Measurements from ENCODE around the gene UQCC5. TPM values are rescaled to one million over a fixed set of nuclear protein-coding genes. Genes with fewer than 3 reads are reported as not detected.

The UQCC5 gene
- total RNA-seq, 1 donor from 2014 or later: 0.79 TPM

DNA sequence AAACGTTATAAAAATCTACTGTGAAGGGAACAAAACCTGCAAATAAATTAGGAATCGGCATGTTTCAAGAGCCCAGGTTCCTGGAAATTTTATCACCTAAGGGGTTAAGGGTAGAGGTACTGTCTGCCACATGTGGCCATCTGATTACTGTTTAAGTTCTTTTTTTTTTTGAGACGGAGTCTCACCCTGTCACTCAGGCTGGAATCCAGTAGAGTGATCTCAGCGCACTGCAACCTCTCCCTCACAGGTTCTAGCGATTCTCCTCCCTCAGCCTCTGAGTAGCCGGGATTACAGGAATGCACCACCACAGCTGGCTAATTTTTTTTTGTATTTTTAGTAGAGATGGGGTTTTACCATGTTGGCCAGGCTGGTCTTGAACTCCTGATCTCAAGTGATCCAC lies 35.8 kb downstream of the UQCC5 start:
- FAIRE-seq: no peak
- H3K36me3 ChIP-seq (ENCODE audit: control insufficient read depth, insufficient read depth, low read length): peaks cover 4% of the 10 kb centered on the region

GRCh38 chr3:52574056-52574965 lies 37.9 kb downstream of the UQCC5 start:
- DNase-seq (ENCODE audit: low read depth) (no peak), FAIRE-seq (no peak)
- H3K4me3 ChIP-seq (ENCODE audit: low read depth, low read length): no peak overlapping the region
- no peaks in the 10 kb centered on the region for H3K27me3 ChIP-seq (ENCODE audit: control insufficient read depth, insufficient read depth, low read length)
- peaks cover 5% of the 10 kb centered on the region for H3K36me3 ChIP-seq (ENCODE audit: control insufficient read depth, insufficient read depth, low read length)
- no peak for TF ChIP-seq CTCF (IDR thresholded peaks at IDR 0.05; ENCODE audit: insufficient read depth, low read length, severe bottlenecking)

More for the DNA sequence above, 35.8 kb downstream of the UQCC5 start:
- no peaks in the 10 kb centered on the region for H3K27me3 ChIP-seq (ENCODE audit: control insufficient read depth, insufficient read depth, low read length)
- no peak for TF ChIP-seq CTCF (IDR thresholded peaks at IDR 0.05; ENCODE audit: insufficient read depth, low read length, severe bottlenecking)
- no peak for DNase-seq (ENCODE audit: low read depth)
- H3K4me3 ChIP-seq (ENCODE audit: low read depth, low read length): no peak overlapping the region

Other genes with a start within 250 kb of the UQCC5 start
- 9.2 and 10.8 TPM in 2 replicates for gene GLYCTK, start 248.8 kb upstream of the UQCC5 start, total RNA-seq
- gene DNAH1, start 220.3 kb upstream of the UQCC5 start, total RNA-seq: 0.79 and 1.2 TPM in 2 replicates
- gene BAP1, start 126.6 kb upstream of the UQCC5 start, total RNA-seq: 54.2 and 70.0 TPM in 2 replicates
- gene PHF7, start 125.9 kb upstream of the UQCC5 start, total RNA-seq: 5.3 and 9.0 TPM in 2 replicates
- gene SEMA3G, start 91.5 kb upstream of the UQCC5 start, total RNA-seq: under 0.01 and 0.13 TPM in 2 replicates
- 0.26 and 1.2 TPM in 2 replicates for gene TNNC1, start 82.6 kb upstream of the UQCC5 start, total RNA-seq
- gene NISCH, start 81.0 kb upstream of the UQCC5 start, total RNA-seq: 30.5 and 42.9 TPM in 2 replicates
- under 0.01 and 0.13 TPM in 2 replicates for gene STAB1, start 41.3 kb upstream of the UQCC5 start, total RNA-seq
- gene NT5DC2, start 2.7 kb upstream of the UQCC5 start, total RNA-seq: 29.7 and 35.5 TPM in 2 replicates
- gene PBRM1, start 149.3 kb downstream of the UQCC5 start, total RNA-seq: 72.5 and 95.6 TPM in 2 replicates
- gene GNL3, start 149.4 kb downstream of the UQCC5 start, total RNA-seq: 167 and 232 TPM in 2 replicates
- 49.8 and 54.3 TPM in 2 replicates for gene GLT8D1, start 169.2 kb downstream of the UQCC5 start, total RNA-seq
- 51.1 and 57.9 TPM in 2 replicates for gene SPCS1, start 169.5 kb downstream of the UQCC5 start, total RNA-seq
- gene NEK4, start 234.3 kb downstream of the UQCC5 start, total RNA-seq: 20.5 and 24.8 TPM in 2 replicates
- gene ITIH1, start 241.0 kb downstream of the UQCC5 start, total RNA-seq: not detected in 2 replicates